HEK293 (cell line): ENCODE data around the gene CD40.

ENCODE experiments used
- CTCF ChIA-PET: fragments of 350-600 bp; formaldehyde crosslinking; extraction: SDS; loops from one replicate; lab custom pipeline; 2021; ENCODE audit warnings: antibody characterized with exemption; lab: Yijun Ruan, JAX
- POLR2A ChIA-PET: fragments of 300-600 bp; formaldehyde crosslinking; extraction: SDS; loops from one replicate; lab custom pipeline; 2020; ENCODE audit warnings: antibody characterized with exemption, inconsistent platforms; lab: Yijun Ruan, JAX
- H3K27ac ChIP-seq: fragments of 200-500 bp; sonication (Bioruptor generic); 2 replicates; pipeline ENCODE4 v1.5.1; 2014; ENCODE audit warnings: low read depth, low read length, control low read depth, inconsistent platforms; ENCODE audit errors: extremely low read depth
- H3K36me3 ChIP-seq, 2 experiments: fragments of 200-500 bp in 1 of 2; sonication (Bioruptor generic) in 1 of 2; 1 replicate in 1 of 2; 2 replicates in 1 of 2; pipeline ENCODE4 v1.5.1; 2014 to 2017; ENCODE audit warnings: inconsistent platforms in 2 of 2, low read length in 2 of 2; ENCODE audit not compliant: control insufficient read depth in 2 of 2, insufficient read depth in 1 of 2
- H3K4me1 ChIP-seq: fragments of 200-500 bp; sonication (Bioruptor generic); 2 replicates; pipeline ENCODE4 v1.5.1; 2014; ENCODE audit warnings: mild to moderate bottlenecking, low read length, inconsistent platforms; ENCODE audit not compliant: control insufficient read depth, insufficient read depth
- H3K4me3 ChIP-seq: 2 replicates; pipeline ENCODE4 v1.5.1; 2011; ENCODE audit warnings: low read depth, mild to moderate bottlenecking, control low read depth, low read length, moderate library complexity
- H3K9me3 ChIP-seq: fragments of 200-500 bp; sonication (Bioruptor generic); 2 replicates; pipeline ENCODE4 v1.5.1; 2014; ENCODE audit warnings: low read depth, low read length, inconsistent platforms; ENCODE audit not compliant: control insufficient read depth, insufficient read depth
- OSR2 ChIP-seq: fragments of 450-650 bp; formaldehyde crosslinking; IDR thresholded peaks from 2 replicates; pipeline ENCODE4 v1.5.1; 2016; ENCODE audit warnings: missing biosample characterization, missing genetic modification characterization
- TRIM28 ChIP-seq: IDR thresholded peaks from 2 replicates; pipeline ENCODE4 v1.6.1; 2011; ENCODE audit warnings: low read length, control low read depth, borderline replicate concordance
- WT1 ChIP-seq: fragments of 450-650 bp; formaldehyde crosslinking; IDR thresholded peaks from 2 replicates; pipeline ENCODE4 v1.5.1; 2016; ENCODE audit warnings: missing biosample characterization, missing genetic modification characterization
- YY2 ChIP-seq: fragments of 450-650 bp; formaldehyde crosslinking; IDR thresholded peaks from 2 replicates; pipeline ENCODE4 v1.5.1; 2016; ENCODE audit warnings: missing biosample characterization, missing genetic modification characterization
- ZNF112 ChIP-seq: fragments of 450-650 bp; formaldehyde crosslinking; IDR thresholded peaks from 2 replicates; pipeline ENCODE4 v1.5.0; 2017; ENCODE audit warnings: missing biosample characterization, missing genetic modification characterization
- ZNF138 ChIP-seq: fragments of 450-650 bp; formaldehyde crosslinking; IDR thresholded peaks from 2 replicates; pipeline ENCODE4 v1.5.1; 2016; ENCODE audit warnings: missing biosample characterization, missing genetic modification characterization, borderline replicate concordance
- ZNF16 ChIP-seq: fragments of 450-650 bp; formaldehyde crosslinking; IDR thresholded peaks from 2 replicates; pipeline ENCODE4 v1.5.1; 2016; ENCODE audit warnings: low read depth, missing biosample characterization, missing genetic modification characterization
- ZNF174 ChIP-seq: fragments of 450-650 bp; formaldehyde crosslinking; IDR thresholded peaks from 2 replicates; pipeline ENCODE4 v1.5.0; 2017; ENCODE audit warnings: missing biosample characterization, mild to moderate bottlenecking, missing genetic modification characterization
- ZNF239 ChIP-seq: fragments of 450-650 bp; formaldehyde crosslinking; IDR thresholded peaks from 2 replicates; pipeline ENCODE4 v1.5.1; 2016; ENCODE audit warnings: missing biosample characterization, missing genetic modification characterization
- ZNF292 ChIP-seq: fragments of 450-650 bp; formaldehyde crosslinking; IDR thresholded peaks from 2 replicates; pipeline ENCODE4 v1.5.1; 2016; ENCODE audit warnings: low read depth, missing biosample characterization, missing genetic modification characterization, borderline replicate concordance
- ZNF324 ChIP-seq: fragments of 450-650 bp; formaldehyde crosslinking; IDR thresholded peaks from 2 replicates; pipeline ENCODE4 v1.5.1; 2016; ENCODE audit warnings: missing biosample characterization, missing genetic modification characterization
- ZNF350 ChIP-seq: fragments of 450-650 bp; formaldehyde crosslinking; IDR thresholded peaks from 2 replicates; pipeline ENCODE4 v1.5.0; 2017; ENCODE audit warnings: missing biosample characterization, mild to moderate bottlenecking, missing genetic modification characterization
- ZNF404 ChIP-seq: fragments of 450-650 bp; formaldehyde crosslinking; IDR thresholded peaks from 2 replicates; pipeline ENCODE4 v1.5.1; 2017; ENCODE audit warnings: missing biosample characterization, missing genetic modification characterization
- ZNF626 ChIP-seq: fragments of 450-650 bp; sonication (Bioruptor Pico); formaldehyde crosslinking; IDR thresholded peaks from 2 replicates; pipeline ENCODE4 v1.5.1; 2018; ENCODE audit warnings: missing biosample characterization, missing genetic modification characterization, inconsistent platforms
- ZNF747 ChIP-seq: fragments of 450-650 bp; formaldehyde crosslinking; IDR thresholded peaks from 2 replicates; pipeline ENCODE4 v1.5.1; 2016; ENCODE audit warnings: missing biosample characterization, missing genetic modification characterization
- TF ChIP-seq, protein P1 (sequence below): sonication (generic); formaldehyde crosslinking; IDR thresholded peaks from 2 replicates; pipeline ENCODE4 v1.8.1; 2022; ENCODE audit warnings: mild to moderate bottlenecking, moderate library complexity, missing genetic modification reagents
- TF ChIP-seq, protein P2 (sequence below): fragments of 450-650 bp; formaldehyde crosslinking; IDR thresholded peaks from 2 replicates; pipeline ENCODE4; 2016; ENCODE audit warnings: missing biosample characterization, missing genetic modification characterization

Gene CD40

GRCh38 chr20:46177768-46178167, 59.7 kb downstream of the CD40 start (continued):
- TF ChIP-seq OSR2 (tag by site-specific recombination): no peak
- no peak for TF ChIP-seq ZNF112 (tag by site-specific recombination)

DNA sequence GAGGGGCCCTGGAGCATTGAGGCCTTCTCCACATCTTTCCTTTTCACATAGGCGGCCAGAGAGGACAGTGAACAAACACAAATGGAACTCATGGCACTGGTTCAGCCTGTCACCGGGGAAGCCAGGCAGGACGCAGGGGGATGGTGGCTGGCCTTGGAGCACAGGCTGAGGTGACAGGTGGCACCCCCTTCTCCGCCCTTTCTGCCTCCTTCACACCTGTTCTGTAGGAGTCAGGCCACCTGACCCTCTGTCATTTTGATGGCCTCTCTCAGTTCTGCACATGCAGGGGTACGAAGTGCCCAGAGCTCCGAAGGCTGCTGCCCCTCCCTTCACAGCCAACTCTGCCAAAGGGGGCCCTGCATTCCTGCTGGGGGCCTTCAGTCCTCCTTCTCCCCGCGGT, 60.8 kb downstream of the CD40 start:
- no peaks in the 10 kb centered on the region for H3K9me3 ChIP-seq
- TF ChIP-seq, protein P1, sequence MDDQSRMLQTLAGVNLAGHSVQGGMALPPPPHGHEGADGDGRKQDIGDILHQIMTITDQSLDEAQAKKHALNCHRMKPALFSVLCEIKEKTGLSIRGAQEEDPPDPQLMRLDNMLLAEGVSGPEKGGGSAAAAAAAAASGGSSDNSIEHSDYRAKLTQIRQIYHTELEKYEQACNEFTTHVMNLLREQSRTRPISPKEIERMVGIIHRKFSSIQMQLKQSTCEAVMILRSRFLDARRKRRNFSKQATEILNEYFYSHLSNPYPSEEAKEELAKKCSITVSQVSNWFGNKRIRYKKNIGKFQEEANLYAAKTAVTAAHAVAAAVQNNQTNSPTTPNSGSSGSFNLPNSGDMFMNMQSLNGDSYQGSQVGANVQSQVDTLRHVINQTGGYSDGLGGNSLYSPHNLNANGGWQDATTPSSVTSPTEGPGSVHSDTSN (CRISPR knock-in tag): no peak
- no peak for TF ChIP-seq WT1 (tag by site-specific recombination)
- TF ChIP-seq ZNF404 (tag by site-specific recombination): no peak
- TF ChIP-seq TRIM28: no peak
- no peak for TF ChIP-seq ZNF16 (tag by site-specific recombination)
- TF ChIP-seq ZNF292: no peak
- TF ChIP-seq ZNF626 (tag by site-specific recombination): no peak
- TF ChIP-seq, protein P2, sequence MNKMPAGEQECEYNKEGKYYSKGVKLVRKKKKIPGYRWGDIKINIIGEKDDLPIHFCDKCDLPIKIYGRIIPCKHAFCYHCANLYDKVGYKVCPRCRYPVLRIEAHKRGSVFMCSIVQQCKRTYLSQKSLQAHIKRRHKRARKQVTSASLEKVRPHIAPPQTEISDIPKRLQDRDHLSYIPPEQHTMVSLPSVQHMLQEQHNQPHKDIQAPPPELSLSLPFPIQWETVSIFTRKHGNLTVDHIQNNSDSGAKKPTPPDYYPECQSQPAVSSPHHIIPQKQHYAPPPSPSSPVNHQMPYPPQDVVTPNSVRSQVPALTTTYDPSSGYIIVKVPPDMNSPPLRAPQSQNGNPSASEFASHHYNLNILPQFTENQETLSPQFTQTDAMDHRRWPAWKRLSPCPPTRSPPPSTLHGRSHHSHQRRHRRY (tag by site-specific recombination): no peak
- no peak for TF ChIP-seq ZNF747 (tag by site-specific recombination)
- TF ChIP-seq ZNF324 (tag by site-specific recombination): no peak
- TF ChIP-seq ZNF174 (tag by site-specific recombination): no peak
- no peak for TF ChIP-seq ZNF138 (tag by site-specific recombination)
- TF ChIP-seq ZNF239 (tag by site-specific recombination): no peak
- TF ChIP-seq ZNF350 (tag by site-specific recombination): no peak
- no peak for TF ChIP-seq YY2 (tag by site-specific recombination)
- no peak for TF ChIP-seq OSR2 (tag by site-specific recombination)
- TF ChIP-seq, all 188 proteins: peak for 0
- ChIA-PET POLR2A (interaction anchor here (0.7 kb wide), 1 partner anchor 68 kb away, joined by 3 read pairs; no protein-coding TSS in a partner anchor), CTCF (no interaction called here)
- Histone ChIP-seq H3K4me3 (no peak overlapping the region), H3K4me1 (no peaks in the 10 kb centered on the region), H3K36me3 (no peaks in the 10 kb centered on the region), H3K27ac (no peak overlapping the region)
